H9 (cell line): ENCODE measurements around the gene TM7SF3. TPM values are rescaled to one million over a fixed set of nuclear protein-coding genes. Genes with fewer than 3 reads are reported as not detected.

Experiments
- DNase-seq: peaks from one replicate; pipeline ENCODE4 v3.0.0-alpha.2; 2017
- H2AFZ ChIP-seq: one replicate; pipeline ENCODE4 v1.6.1; 2013; ENCODE audit warnings: mild to moderate bottlenecking, low read length, control low read depth, moderate library complexity
- H2AK5ac ChIP-seq: 2 replicates; pipeline ENCODE4 v1.6.1; 2013; ENCODE audit warnings: low read length, control low read depth, mixed read lengths; ENCODE audit not compliant: insufficient read length
- H2BK120ac ChIP-seq: one replicate; pipeline ENCODE4 v1.6.1; 2013; ENCODE audit warnings: low read depth, mild to moderate bottlenecking, low read length, control low read depth, inconsistent platforms; ENCODE audit not compliant: poor library complexity, severe bottlenecking
- H2BK12ac ChIP-seq: 2 replicates; pipeline ENCODE4 v1.6.1; 2013; ENCODE audit warnings: low read length, control low read depth, mixed read lengths, low read depth; ENCODE audit not compliant: insufficient read length
- H2BK15ac ChIP-seq: 2 replicates; pipeline ENCODE4 v1.6.1; 2013; ENCODE audit warnings: low read depth, low read length, control low read depth
- H2BK20ac ChIP-seq: one replicate; pipeline ENCODE4 v1.6.1; 2013; ENCODE audit warnings: low read depth, mild to moderate bottlenecking, low read length, control low read depth, inconsistent platforms; ENCODE audit not compliant: poor library complexity, severe bottlenecking
- H2BK5ac ChIP-seq: 2 replicates; pipeline ENCODE4 v1.6.1; 2013; ENCODE audit warnings: low read length, control low read depth, mixed read lengths; ENCODE audit not compliant: insufficient read length
- H3K14ac ChIP-seq: 2 replicates; pipeline ENCODE4 v1.6.1; 2013; ENCODE audit warnings: low read length, control low read depth; ENCODE audit not compliant: insufficient read depth
- H3K18ac ChIP-seq: 2 replicates; pipeline ENCODE4 v1.6.1; 2013; ENCODE audit warnings: low read depth, mild to moderate bottlenecking, mixed read lengths, low read length, control low read depth; ENCODE audit not compliant: insufficient read length
- H3K23ac ChIP-seq: 2 replicates; pipeline ENCODE4 v1.6.1; 2013; ENCODE audit warnings: low read length, control low read depth, mixed read lengths, low read depth; ENCODE audit not compliant: insufficient read length
- H3K23me2 ChIP-seq: 2 replicates; pipeline ENCODE4 v1.6.1; 2013; ENCODE audit warnings: low read depth, mild to moderate bottlenecking, mixed read lengths, low read length, control low read depth; ENCODE audit not compliant: insufficient read length, poor library complexity, severe bottlenecking
- H3K27ac ChIP-seq: 2 replicates; pipeline ENCODE4 v1.5.1; 2013; ENCODE audit warnings: low read length, control low read depth, mixed read lengths, low read depth; ENCODE audit not compliant: insufficient read length
- H3K27me3 ChIP-seq: 2 replicates; pipeline ENCODE4 v1.6.1; 2013; ENCODE audit warnings: low read length, control low read depth, inconsistent platforms; ENCODE audit not compliant: insufficient read depth
- H3K4ac ChIP-seq: 2 replicates; pipeline ENCODE4 v1.6.1; 2013; ENCODE audit warnings: low read depth, mild to moderate bottlenecking, control low read depth, inconsistent platforms, low read length, moderate library complexity
- H3K4me1 ChIP-seq: 2 replicates; pipeline ENCODE4 v1.6.1; 2013; ENCODE audit warnings: low read length, control low read depth, inconsistent platforms; ENCODE audit not compliant: insufficient read depth
- H3K4me2 ChIP-seq: 2 replicates; pipeline ENCODE4 v1.6.1; 2013; ENCODE audit warnings: low read length, control low read depth, mixed read lengths; ENCODE audit not compliant: insufficient read length, insufficient read depth
- H3K56ac ChIP-seq: 2 replicates; pipeline ENCODE4 v1.6.1; 2013; ENCODE audit warnings: low read depth, mild to moderate bottlenecking, mixed read lengths, low read length, control low read depth; ENCODE audit not compliant: insufficient read length
- H3K79me1 ChIP-seq: 2 replicates; pipeline ENCODE4 v1.6.1; 2013; ENCODE audit warnings: low read depth, mild to moderate bottlenecking, moderate library complexity, low read length, control low read depth, inconsistent platforms; ENCODE audit not compliant: insufficient read depth, poor library complexity, severe bottlenecking
- H3K79me2 ChIP-seq: 2 replicates; pipeline ENCODE4 v1.6.1; 2013; ENCODE audit warnings: low read length, control low read depth, inconsistent platforms; ENCODE audit not compliant: insufficient read depth
- H3K9ac ChIP-seq: 2 replicates; pipeline ENCODE4 v1.6.1; 2013; ENCODE audit warnings: low read length, control low read depth, mixed read lengths; ENCODE audit not compliant: insufficient read length; ENCODE audit errors: extremely low read depth
- H3K9me3 ChIP-seq: one replicate; pipeline ENCODE4 v1.6.1; 2013; ENCODE audit warnings: low read depth, low read length, inconsistent platforms; ENCODE audit not compliant: control insufficient read depth
- H3T11ph ChIP-seq: one replicate; pipeline ENCODE4 v1.6.1; 2013; ENCODE audit warnings: mild to moderate bottlenecking, low read length, control low read depth, inconsistent platforms
- H4K20me1 ChIP-seq: one replicate; pipeline ENCODE4 v1.6.1; 2013; ENCODE audit not compliant: control insufficient read depth, insufficient read length, insufficient read depth
- H4K5ac ChIP-seq: 2 replicates; pipeline ENCODE4 v1.6.1; 2013; ENCODE audit warnings: low read depth, mild to moderate bottlenecking, mixed read lengths, low read length, control low read depth; ENCODE audit not compliant: insufficient read length
- H4K8ac ChIP-seq: replicated peaks from 2 replicates; pipeline ENCODE4 v1.6.1; 2013; ENCODE audit warnings: low read length, control low read depth, mixed read lengths, low read depth; ENCODE audit not compliant: insufficient read length
- H4K91ac ChIP-seq: 2 replicates; pipeline ENCODE4 v1.6.1; 2013; ENCODE audit warnings: low read depth, mild to moderate bottlenecking, moderate library complexity, mixed read lengths, low read length, control low read depth; ENCODE audit not compliant: insufficient read length
- H3K27ac Mint-ChIP-seq, 3 experiments: 2 replicates in 2 of 3; 3 replicates in 1 of 3; pipeline ENCODE4 v1.8.0; 2020 to 2021; ENCODE audit warnings: mixed read lengths in 3 of 3, mild to moderate bottlenecking in 1 of 3, moderate library complexity in 1 of 3
- H3K27me3 Mint-ChIP-seq: 2 replicates; pipeline ENCODE4 v1.8.0; 2021; ENCODE audit warnings: low read depth, mild to moderate bottlenecking, moderate library complexity, mixed read lengths
- H3K36me3 Mint-ChIP-seq, 3 experiments: 2 replicates in 2 of 3; 3 replicates in 1 of 3; pipeline ENCODE4 v1.8.0; 2020 to 2021; ENCODE audit warnings: low read depth in 3 of 3, mixed read lengths in 3 of 3; ENCODE audit not compliant: insufficient read depth in 1 of 3
- H3K4me1 Mint-ChIP-seq, 2 experiments: 2 replicates each; pipeline ENCODE4 v1.8.0; 2020; ENCODE audit warnings: mixed read lengths in 2 of 2
- H3K4me3 Mint-ChIP-seq, 2 experiments: 2 replicates in 1 of 2; 3 replicates in 1 of 2; pipeline ENCODE4 v1.8.0; 2020 to 2021; ENCODE audit warnings: mild to moderate bottlenecking in 2 of 2, mixed read lengths in 2 of 2, moderate library complexity in 1 of 2
- H3K9me3 Mint-ChIP-seq, 2 experiments: 2 replicates in 1 of 2; 3 replicates in 1 of 2; pipeline ENCODE4 v1.8.0; 2020; ENCODE audit warnings: mild to moderate bottlenecking in 2 of 2, mixed read lengths in 2 of 2, moderate library complexity in 1 of 2
- CTCF ChIP-seq: fragments of 200-600 bp; sonication (generic); conservative IDR thresholded peaks from 3 replicates; pipeline ENCODE4 v1.8.0; 2021; ENCODE audit warnings: antibody characterized with exemption, mild to moderate bottlenecking
- WGBS: extraction: QIAGEN DNeasy Blood & Tissue Kit; methylation state at CpG from one replicate; pipeline ENCODE4 v1.1.7; 2013; ENCODE audit warnings: missing lambda C conversion rate, low lambda C conversion rate, mixed read lengths; ENCODE audit not compliant: insufficient read length; ENCODE audit errors: extremely low coverage; 5-methylcytosine and 5-hydroxymethylcytosine counted together
- total RNA-seq: library from RNA; stranded (reverse); gene quantifications from 2 replicates; pipeline ENCODE4 v1.2.1, GENCODE V29; 2021

The TM7SF3 gene
- total RNA-seq, 1 experiment from 2014 or later, result 74.9 TPM

GRCh38 chr12:26982866-26983265 is 31.3 kb downstream of the TM7SF3 start:
- Histone ChIP-seq H2BK20ac (no peak overlapping the region), H3K4me1 (no peaks in the 10 kb centered on the region), H3K9me3 (no peaks in the 10 kb centered on the region), H3K9ac (no peak overlapping the region), H3K23me2 (no peaks in the 10 kb centered on the region), H3K79me1 (peaks cover 4% of the 10 kb centered on the region), H3T11ph (no peak overlapping the region), H4K8ac (no peak overlapping the region), H3K4me2 (no peak overlapping the region), H3K56ac (no peak overlapping the region), H2BK120ac (no peak overlapping the region), H4K20me1 (no peaks in the 10 kb centered on the region), H4K5ac (no peak overlapping the region), H3K4ac (no peak overlapping the region), H3K79me2 (no peaks in the 10 kb centered on the region), H2BK12ac (no peak overlapping the region), H3K27me3 (no peaks in the 10 kb centered on the region), H3K23ac (no peak overlapping the region), H2AK5ac (no peak overlapping the region), H2BK15ac (no peak overlapping the region), H2BK5ac (no peak overlapping the region), H2AFZ (no peak overlapping the region), H3K14ac (no peak overlapping the region), H4K91ac (no peak overlapping the region), H3K27ac (no peak overlapping the region), H3K18ac (no peak overlapping the region)
- H3K4me1 Mint-ChIP-seq, result no peaks in the 10 kb centered on the region
- H3K27ac Mint-ChIP-seq, result no peak overlapping the region
- H3K4me3 Mint-ChIP-seq, result no peak overlapping the region
- no peaks in the 10 kb centered on the region for H3K9me3 Mint-ChIP-seq
- DNase-seq, result no peak
- no peaks in the 10 kb centered on the region for H3K27me3 Mint-ChIP-seq
- WGBS, result no CpG with 5 or more reads among the region's 2 CpGs
- no peak for TF ChIP-seq CTCF
- peaks cover 11 to 52% (median 34%) of the 10 kb centered on the region in 3 experiments for H3K36me3 Mint-ChIP-seq
